HPDE6-E6E7 (cell line): ENCODE data around the gene MCOLN3.
"Not testable (repeated sequence)": the region's sequence is repeated elsewhere in the genome, so short reads cannot be mapped to it uniquely, and the experiment has no call there.

ENCODE experiments used
- DNase-seq: peaks from one replicate; pipeline ENCODE4 v3.0.0; 2011; ENCODE audit warnings: missing footprints; ENCODE audit errors: extremely low spot score

MCOLN3 gene

DNA sequence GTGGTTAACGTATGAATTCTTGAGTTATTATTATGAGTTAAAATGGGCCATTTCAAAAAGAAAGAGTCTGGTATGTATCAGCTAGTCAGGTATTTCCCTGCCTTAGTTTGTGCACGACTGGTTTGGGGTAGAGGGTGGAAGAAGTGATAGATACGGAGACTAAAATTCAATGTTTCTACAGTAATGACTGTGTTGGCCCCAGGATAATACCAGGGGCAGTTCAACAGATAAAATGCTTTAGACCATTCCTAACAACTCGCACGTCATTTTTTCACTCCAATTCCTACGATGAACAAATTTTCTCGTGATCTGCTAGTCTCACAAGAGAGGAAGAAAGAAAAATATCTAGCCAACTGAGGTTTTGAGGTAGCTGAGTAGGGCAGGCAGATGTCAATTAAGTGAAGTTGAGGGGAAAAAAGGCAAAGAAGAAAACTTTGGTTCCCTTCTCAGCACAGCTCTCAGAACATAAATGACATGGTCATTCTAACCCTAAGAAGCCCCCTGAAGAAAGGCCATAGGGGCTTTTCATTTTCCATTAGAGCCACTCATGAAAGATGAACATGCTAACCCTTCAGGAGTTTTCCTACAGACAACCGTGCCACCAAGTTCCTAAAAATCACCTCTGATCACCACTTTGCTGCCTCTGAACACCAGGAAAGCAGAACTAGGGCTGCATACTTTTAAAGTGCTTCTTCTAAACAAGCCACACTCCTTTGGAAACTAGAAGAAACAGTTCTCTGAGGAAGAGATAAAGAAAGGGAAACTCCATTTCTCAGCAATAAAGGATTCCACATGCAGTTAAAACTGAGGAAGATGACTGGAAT, 57.0 kb downstream of the MCOLN3 start:
- no peak for DNase-seq

DNA sequence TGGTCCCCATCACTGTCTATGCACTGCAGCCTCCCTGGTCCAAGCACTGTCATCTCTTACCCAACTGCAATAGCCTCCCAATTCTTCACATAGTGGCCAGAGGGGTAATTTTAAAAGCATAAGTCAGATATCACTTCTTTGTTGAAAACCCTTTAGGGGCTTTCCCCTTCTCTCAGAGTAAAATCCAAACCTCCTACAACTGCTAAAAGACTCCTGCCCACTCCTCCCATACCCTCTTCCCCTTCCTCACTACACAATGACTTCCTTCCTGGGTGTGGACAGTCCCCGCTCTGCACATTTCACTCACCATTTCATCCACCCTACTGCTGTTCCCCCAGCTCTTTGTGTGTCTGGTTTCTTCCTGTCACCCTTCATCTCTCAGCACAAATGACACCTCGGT, 59.7 kb downstream of the MCOLN3 start:
- no peak for DNase-seq

DNA sequence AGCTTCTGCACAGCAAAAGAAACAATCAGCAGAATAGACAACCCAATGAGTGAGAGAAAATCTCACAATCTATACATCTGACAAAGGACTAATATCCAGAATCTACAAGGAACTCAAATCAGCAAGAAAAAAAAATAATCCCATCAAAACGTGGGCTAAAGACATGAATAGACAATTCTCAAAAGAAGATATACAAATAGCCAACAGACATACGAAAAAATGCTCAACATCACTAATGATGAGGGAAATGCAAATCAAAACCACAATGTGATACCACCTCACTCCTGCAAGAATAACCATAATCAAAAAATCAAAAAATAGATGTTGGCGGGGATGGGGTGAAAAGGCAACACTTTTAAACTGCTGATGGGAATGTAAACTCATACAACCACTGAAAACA, 61.7 kb downstream of the MCOLN3 start:
- not testable (repeated sequence) for DNase-seq

DNA sequence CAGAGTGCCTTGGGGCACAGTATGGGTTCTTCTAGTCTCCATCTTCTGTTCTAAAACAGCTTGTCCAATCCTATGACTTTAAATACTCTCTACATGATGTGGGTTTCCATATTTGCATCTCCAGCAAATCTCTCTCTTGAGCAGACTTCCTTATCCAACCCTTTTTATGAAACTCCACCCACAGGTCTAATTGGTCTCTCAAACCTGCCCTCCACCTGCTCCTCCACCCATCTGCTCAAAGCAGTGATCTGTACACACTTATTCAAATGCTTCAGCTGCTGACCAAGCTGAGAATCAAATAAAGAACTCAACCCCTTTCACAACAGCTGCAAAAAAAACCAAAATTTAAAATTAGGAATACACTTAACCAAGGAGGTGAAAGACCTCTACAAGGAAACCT, 62.9 kb downstream of the MCOLN3 start:
- DNase-seq, result no peak

DNA sequence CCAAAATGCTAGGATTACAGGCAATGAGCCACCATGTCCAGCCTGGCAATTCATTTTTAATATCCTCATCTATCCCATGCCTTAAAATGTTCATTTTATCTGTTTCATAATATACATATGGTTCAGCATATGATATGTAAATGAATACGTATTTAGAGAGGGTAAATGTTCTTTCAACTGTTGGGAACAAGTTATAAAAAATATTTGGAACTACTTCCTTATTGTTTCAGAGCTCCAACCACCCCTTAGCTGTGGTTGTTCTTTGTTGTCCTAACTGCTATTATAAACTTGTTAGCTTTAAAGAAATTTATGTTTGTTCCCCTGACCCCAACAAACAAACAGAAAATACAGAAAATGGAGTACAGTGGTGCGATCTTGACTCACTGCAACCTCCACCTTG, 65.9 kb downstream of the MCOLN3 start:
- DNase-seq, result no peak

DNA sequence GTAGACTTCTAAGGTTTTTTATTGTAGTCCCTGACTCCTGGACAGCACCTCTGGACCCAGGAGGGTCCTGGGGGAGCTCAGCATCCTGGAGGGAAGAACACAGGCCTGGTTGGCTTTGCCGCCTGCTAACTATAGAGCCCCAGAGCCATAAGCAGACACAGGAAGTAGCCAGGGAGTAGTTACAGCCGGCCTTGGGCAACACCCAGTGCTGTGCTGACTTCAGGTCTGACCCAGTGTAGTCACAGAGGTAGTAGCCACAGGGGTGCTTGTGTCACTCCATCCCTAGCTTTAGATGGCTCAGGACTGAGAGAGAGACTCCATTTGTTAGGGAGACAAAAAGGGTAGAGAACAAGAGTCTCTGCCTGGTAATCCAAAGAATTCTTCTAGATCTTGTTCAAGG, 73.3 kb downstream of the MCOLN3 start:
- DNase-seq, result no peak

DNA sequence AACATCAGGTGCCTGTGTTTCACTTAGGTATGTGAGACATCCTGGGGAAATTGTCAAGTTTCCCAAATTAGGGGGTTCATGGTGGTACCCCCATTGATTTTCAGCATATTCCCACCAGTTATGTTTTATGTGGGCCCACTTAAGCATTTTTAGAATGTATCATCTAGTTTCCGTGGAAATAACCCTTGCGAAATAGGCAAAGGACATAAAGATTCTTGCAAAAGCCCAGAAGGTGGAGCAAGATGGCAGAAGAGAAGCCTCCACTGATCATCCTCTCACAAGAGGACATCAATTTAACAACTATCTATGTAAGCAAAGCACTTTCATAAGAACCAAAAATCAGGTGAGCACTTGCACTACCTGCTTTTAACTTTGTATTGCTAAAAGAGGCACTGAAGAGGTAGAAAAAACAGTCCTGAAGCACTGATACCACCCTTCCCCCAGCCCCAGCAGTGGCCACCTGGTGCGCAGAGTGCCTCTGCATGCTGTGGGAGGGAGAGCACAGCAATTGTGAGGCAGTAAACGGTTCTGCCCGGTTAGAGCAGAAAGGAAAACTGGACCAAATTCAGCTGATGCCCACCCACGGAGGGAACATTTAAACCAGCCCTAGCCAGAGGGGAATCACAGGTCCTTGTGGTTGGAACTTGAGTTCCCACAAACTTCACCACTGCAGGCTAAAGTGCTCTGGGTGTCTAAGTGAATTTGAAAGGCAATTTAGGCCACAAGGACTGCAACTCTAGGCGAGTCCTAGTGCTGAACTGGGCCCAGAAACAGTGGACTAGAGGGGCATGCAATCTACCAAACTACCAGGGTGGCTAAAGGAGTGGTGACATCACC, 74.6 kb downstream of the MCOLN3 start:
- no peak for DNase-seq

DNA sequence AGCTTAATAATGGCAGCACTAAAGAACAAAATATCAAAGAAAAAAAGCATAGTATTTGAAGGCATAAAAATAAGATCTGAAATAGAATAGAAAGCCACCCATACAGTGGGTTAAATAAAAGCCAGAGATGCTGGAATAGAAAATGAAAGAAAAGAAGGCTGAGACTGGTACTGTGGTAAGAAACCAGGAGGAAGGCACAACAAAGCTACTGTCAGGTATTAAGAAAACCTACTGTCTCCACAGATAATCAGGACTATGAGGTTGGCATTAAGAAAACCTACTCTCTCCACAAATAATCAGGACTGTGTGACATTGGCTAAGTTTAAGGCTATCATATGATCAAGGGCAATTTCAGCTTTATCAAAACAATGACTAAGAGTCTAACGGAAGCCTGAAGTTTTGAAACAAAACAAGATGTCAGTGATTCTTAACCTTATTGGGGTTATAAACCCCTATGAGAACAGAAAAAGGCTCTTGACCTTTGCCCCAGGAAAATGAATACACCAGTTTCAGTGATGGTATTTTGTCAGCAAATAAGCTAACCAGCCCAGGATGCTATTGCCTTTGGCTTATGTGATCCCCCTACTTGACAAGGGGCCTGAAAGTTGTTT, 75.8 kb downstream of the MCOLN3 start:
- DNase-seq, result no peak

DNA sequence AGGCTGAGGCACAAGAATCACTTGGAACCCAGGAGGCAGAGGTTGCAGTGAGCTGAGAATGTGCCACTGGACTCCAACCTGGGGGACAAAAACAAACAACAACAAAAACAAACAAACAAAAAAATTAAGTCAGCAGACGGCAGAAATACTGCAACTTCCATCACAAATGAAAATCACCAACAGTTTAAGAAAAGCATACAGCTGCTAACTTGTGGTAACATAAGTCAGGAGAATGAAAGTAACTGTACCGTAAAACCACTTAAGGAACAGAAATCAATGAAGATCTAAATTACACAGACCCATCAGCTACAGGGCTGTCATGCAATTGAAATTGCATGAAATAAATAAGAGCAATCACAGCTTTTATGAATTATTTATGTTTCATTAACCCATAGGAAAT, 76.3 kb downstream of the MCOLN3 start:
- no peak for DNase-seq

DNA sequence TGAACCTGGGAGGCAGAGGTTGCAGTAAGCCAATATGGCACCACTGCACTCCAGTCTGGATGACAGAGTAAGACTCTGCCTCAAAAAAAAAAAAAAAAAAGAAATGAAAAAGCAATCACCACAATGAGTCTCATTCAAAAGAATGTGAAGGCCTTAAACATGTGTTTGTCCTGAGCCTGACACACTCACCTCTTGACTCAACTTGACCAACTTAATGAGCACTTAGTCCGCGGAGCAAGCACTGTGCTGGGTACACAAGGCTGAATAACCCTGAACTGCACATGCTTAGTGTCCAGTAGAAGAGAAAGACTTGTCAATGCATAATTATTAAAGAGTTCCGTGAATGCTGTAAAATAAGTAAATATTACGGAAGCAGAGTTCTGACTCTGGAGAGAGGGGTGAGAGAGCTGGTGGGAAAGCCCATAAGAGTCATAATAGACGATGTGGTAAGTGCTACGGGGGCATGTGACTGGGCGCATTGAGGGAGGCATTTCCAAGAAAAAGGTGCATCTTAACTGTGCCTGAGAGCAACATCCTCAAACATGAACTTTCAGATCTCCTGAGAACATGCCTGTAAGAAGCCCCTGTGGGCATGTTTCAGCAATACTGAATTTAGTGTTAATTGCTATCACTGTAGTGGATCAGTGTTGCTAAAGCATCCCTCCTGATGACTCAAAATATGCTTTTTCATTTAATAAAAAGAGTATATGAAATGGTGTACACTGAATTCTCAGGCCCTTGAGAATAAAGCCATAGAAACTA, 78.6 kb downstream of the MCOLN3 start:
- no peak for DNase-seq

DNA sequence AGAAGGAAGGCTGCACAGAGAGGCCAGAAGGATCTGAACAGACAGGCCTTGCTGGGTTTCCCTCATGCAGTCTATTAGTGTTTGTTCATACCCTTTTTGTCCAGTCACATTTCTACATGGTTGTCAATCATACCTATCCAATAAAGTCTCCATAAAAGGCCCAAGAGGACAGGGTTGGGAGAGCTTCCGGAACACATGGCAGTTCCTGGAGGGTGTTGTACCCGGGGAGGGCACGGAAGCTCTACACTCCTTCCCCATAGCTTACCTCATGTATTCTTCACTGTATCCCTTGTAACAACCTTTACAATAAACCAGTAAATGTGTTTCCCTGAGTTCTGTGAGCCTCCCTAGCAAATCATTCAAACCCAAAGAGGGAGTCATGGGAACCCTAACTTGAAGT, 79.4 kb downstream of the MCOLN3 start:
- no peak for DNase-seq

DNA sequence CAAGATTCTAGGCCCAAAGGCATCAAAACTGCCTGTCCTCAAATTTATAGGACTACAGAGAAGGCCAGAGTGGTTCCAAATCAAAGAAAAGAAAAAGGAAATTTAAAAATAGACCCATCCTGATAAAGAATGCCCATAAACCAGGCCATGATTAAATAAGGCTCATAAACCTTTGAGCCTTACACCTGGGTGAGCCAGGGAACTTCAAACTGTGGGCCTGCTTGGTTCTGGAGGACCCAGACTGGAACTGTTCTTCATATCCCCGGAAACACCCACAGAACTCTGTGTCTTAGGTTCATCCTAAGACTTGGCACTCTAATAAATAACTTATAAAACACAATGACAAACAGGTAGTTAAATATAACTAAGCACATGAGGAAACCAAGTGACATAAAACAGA, 80.2 kb downstream of the MCOLN3 start:
- no peak for DNase-seq
